ENCODE data around the gene REM2. TPM values are rescaled to one million over a fixed set of nuclear protein-coding genes. Genes with fewer than 3 reads are reported as not detected.

REM2 gene
- total RNA-seq, 4 donors from 2014 or later = 0.26 to 0.66 (median 0.38) TPM

- H3K27ac ChIP-seq (replicated peaks in 1 of 4) = peak overlapping the region; percentile 62 to 76 (median 66)
- TF ChIP-seq POLR2AphosphoS5 (IDR thresholded peaks at IDR 0.05) (peak; percentile 7 to 52), EP300 (IDR thresholded peaks at IDR 0.05) (no peak), CTCF (IDR thresholded peaks at IDR 0.05) (no peak), POLR2A (IDR thresholded peaks at IDR 0.05; ENCODE audit: low read depth) (no peak)
- DNase-seq (ENCODE audit: extremely low spot score) = no peak
These were observed 15.5 kb downstream of the REM2 start for GRCh38 chr14:22898302-22899090.

GRCh38 chr14:22900081-22900799, 17.2 kb downstream of the REM2 start:
- no peak for DNase-seq (ENCODE audit: extremely low spot score)
- H3K9me3 ChIP-seq = no peaks in the 10 kb centered on the region
- no peak overlapping the region for H3K4me3 ChIP-seq
- H3K27me3 ChIP-seq = no peaks in the 10 kb centered on the region
- H3K4me1 ChIP-seq = peaks cover 9 to 37% (median 31%) of the 10 kb centered on the region in 4 donors
- TF ChIP-seq POLR2AphosphoS5 (IDR thresholded peaks at IDR 0.05) (no peak), CTCF (IDR thresholded peaks at IDR 0.05) (peak; percentile 52 to 62 (median 56))
- peaks cover 45 to 51% (median 49%) of the 10 kb centered on the region in 4 donors for H3K36me3 ChIP-seq
- peak overlapping the region; percentile 62 to 76 (median 66) for H3K27ac ChIP-seq (replicated peaks in 1 of 4)
- intact Hi-C loops (cut with DNase I) = loop anchor here (1.0 kb wide), 1 partner anchor 28 kb away; no protein-coding TSS in a partner anchor
- 14% methylated on average over 3 of the region's 3 CpGs for WGBS

More at GRCh38 chr14:22898302-22899090, 15.5 kb downstream of the REM2 start:
- H3K9me3 ChIP-seq = no peaks in the 10 kb centered on the region
- peaks cover 28 to 33% (median 31%) of the 10 kb centered on the region in 4 donors for H3K36me3 ChIP-seq
- no peak overlapping the region for H3K4me3 ChIP-seq
- intact Hi-C loops (cut with DNase I) = no loop called here
- H3K27me3 ChIP-seq = no peaks in the 10 kb centered on the region
- WGBS = 41% methylated on average over 8 of the region's 8 CpGs
- peaks cover 9 to 37% (median 31%) of the 10 kb centered on the region in 4 donors for H3K4me1 ChIP-seq

- Histone ChIP-seq H3K4me3 (no peak overlapping the region), H3K27ac (replicated peaks in 1 of 4) (no peak overlapping the region), H3K36me3 (peaks cover 61 to 66% (median 64%) of the 10 kb centered on the region in 4 donors), H3K9me3 (no peaks in the 10 kb centered on the region), H3K27me3 (no peaks in the 10 kb centered on the region), H3K4me1 (peaks cover 9 to 29% (median 23%) of the 10 kb centered on the region in 4 donors)
- intact Hi-C loops (cut with DNase I) = no loop called here
- no peak for TF ChIP-seq EP300 (IDR thresholded peaks at IDR 0.05)
- TF ChIP-seq POLR2AphosphoS5 (IDR thresholded peaks at IDR 0.05) = no peak
- TF ChIP-seq CTCF (IDR thresholded peaks at IDR 0.05) = no peak
- TF ChIP-seq POLR2A (IDR thresholded peaks at IDR 0.05; ENCODE audit: low read depth) = no peak
- no peak for DNase-seq (ENCODE audit: extremely low spot score)
- 96% methylated on average over 7 of the region's 7 CpGs for WGBS
These were observed 18.8 kb downstream of the REM2 start for GRCh38 chr14:22901799-22902198.

GRCh38 chr14:22903742-22904087, 20.7 kb downstream of the REM2 start:
- H3K27me3 ChIP-seq = no peaks in the 10 kb centered on the region
- no peak for TF ChIP-seq POLR2AphosphoS5 (IDR thresholded peaks at IDR 0.05)
- TF ChIP-seq EP300 (IDR thresholded peaks at IDR 0.05) = no peak
- no peak for TF ChIP-seq POLR2A (IDR thresholded peaks at IDR 0.05; ENCODE audit: low read depth)
- no peak for TF ChIP-seq CTCF (IDR thresholded peaks at IDR 0.05)
- no peak overlapping the region for H3K4me3 ChIP-seq
- H3K4me1 ChIP-seq = peaks cover under 1 to 20% (median 16%) of the 10 kb centered on the region in 4 donors
- peaks cover 79 to 86% (median 82%) of the 10 kb centered on the region in 4 donors for H3K36me3 ChIP-seq
- intact Hi-C loops (cut with DNase I) = no loop called here
- no peaks in the 10 kb centered on the region for H3K9me3 ChIP-seq
- DNase-seq (ENCODE audit: extremely low spot score) = no peak
- WGBS = 96% methylated on average over 2 of the region's 2 CpGs
- no peak overlapping the region for H3K27ac ChIP-seq (replicated peaks in 1 of 4)

Data from esophagus muscularis mucosa (tissue), 4 donors.